RPMI8226 (cell line): Measurements from ENCODE around the gene CD2BP2.

Experiments used
- DNase-seq: peaks from one replicate; pipeline ENCODE4 v3.0.0-alpha.2; 2015

The CD2BP2 gene

DNA sequence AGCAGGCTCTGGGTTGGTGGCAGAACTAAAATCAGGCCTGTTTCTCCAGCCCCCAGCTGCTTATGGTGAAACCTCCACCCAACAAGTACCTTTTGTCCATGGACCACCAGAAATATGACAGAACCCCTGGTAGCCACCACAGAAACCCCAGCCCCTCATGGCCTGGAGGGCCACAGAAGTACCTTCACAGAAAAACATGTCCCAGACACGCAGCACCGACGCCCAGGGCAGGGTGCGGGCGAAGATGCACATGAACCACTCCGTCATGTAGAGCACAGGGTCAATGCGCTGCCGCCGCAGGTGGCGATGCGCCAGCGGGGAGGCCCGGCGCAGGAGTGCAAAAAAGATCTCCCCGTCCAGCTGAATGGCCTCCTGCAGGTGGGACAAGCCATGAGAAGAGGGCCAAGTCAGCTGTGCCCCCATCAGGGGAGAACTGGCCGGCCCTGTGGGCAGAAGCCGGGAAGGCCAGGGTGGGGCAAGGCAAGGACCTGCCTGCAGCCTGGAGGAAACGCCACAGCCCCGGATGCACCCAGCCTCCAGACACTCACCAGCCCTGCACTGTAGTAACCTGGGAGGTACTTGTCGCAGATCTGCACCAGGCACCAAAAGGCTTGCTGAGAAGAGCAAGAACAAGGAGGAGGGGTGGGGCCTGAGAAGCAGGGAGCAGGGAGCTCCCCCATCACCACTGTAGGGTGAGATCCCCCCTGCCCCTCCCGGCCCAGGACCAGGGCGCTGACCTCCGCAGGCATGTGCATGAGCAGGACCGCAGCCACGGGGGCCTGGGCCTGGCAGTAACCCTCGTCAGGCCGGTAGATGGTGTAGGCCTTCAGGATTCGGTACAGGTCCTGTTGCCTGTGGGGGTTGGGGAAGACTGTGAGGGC is 4.1 kb upstream of the CD2BP2 start:
- no peak for DNase-seq

GRCh38 chr16:30358577-30358936 is 3.4 kb upstream of the CD2BP2 start:
- no peak for DNase-seq

GRCh38 chr16:30357715-30358576 is 2.8 kb upstream of the CD2BP2 start:
- no peak for DNase-seq

GRCh38 chr16:30357085-30357714 is 2.1 kb upstream of the CD2BP2 start:
- DNase-seq: no peak

- peak; percentile 72 for DNase-seq
Measured at GRCh38 chr16:30356401-30357084, 1.4 kb upstream of the CD2BP2 start.

- no peak for DNase-seq
Measured at GRCh38 chr16:30355954-30356308, 823 bp upstream of the CD2BP2 start.

DNA sequence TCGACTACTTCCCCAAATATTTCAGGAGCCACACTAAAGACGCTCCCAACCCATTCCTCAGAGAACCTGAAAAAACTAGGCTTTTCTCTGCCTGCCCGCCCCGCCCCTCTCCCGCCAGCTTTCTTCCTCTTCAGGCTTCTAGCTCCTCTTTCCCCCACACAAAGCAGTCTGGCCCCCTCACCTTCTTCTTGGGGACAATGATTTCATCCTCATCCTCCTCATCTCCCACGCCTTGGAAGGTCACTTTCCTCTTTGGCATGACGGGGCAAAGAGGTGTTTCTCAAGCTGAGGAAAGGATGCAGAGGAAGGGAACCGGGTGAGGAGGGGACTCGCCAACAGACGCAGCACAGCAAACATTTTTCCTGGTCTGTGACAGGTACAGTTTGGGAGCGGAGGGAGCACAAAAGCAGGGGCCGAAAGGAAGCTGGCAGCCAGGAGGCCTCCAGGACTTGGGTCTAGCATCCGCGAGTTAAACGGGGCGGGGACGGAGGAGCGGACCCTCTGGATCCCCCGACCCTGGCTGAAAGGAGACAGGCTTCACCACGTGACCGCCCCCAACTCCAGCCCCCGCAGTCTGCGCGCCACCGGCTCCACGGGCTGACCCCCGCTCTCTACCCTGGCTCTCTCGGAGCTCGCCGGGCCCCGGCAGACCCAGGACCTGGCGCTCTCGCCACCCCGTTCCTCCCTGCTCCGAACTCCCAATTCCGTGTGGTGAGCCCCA is 525 bp downstream of the CD2BP2 start:
- DNase-seq: no peak

GRCh38 chr16:30353438-30354129 is 1.5 kb downstream of the CD2BP2 start:
- no peak for DNase-seq

DNA sequence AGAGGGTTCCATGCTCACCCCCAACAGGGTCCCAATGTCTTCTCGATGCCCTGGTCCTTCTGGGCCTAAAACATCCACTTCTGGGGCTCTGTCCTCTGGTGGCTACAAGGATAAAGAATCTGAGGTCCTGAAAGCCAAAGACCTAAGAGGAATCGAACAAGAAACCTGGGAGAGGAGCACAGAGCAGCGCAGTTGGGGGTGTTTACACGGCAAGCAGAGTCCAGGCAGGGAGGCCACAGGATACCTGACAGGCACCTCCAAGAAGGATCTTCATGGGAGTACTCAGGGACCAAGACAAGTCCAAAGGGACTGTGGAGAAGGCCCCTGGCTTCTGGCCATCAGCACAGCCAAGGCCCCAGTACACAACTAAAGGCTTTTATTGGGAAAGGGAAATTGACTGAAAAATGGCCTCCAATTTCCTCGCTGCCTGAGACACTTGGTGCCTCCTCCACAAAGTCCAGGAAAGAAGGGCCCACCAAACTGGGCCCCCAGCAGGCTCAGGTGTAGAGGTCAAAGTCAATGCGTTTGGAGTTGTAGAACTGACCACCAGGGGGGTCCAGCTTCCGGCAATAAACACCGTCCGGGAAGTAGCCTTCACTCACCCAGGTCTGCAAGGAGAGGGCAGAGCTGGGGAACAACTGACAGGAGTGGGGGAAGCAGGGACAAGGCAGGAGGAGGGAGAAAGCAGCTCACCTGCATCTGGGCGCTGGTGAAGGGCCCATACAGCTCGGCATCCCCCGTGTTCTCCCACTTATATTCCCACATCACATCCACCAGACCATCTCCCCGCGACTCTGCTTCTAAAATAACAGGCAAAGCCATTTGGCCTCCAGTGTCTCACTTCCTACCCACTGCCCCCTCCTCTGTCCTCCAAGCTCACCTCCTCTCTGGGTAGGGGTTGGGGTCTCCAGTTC is 2.4 kb downstream of the CD2BP2 start:
- no peak for DNase-seq

DNA sequence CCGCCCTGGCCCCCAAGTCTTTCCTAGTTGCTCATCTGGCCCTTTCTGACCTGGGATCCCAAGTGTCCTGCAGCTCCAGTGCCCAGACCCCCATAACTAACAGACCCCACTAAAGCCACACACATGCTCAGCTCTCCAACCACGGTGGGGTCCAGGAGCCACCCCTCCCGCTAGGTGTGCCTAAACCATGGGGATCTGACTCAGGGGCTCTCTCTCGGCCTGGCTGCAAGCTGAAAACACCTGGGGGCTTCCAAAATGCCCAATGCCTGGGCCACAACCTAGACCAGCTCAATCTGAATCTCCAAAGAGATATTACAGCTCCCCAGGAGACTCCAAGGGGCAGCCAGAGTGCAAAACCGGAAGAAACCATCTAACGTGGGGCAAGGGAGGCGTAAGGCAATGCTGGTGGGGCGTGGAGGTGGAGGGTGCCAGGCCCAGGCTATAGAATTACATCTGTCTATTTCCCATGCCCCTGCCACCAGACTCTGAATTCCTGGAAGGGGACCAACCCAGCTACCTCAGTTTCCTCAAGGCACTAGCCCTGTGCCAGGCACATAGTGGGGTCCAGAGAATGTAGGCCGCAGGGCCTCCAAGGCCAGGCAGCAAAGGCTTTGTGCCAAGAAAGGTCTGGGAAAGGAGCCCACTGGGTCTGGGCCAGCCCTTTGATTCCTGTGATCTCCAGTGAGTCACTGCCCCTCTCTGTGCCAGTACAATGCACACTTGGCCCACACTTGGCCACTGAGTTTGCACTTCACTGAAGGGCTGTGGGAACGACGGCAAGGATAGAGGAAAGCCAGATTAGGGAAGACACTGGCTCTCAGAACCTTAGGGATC is 3.3 kb downstream of the CD2BP2 start:
- no peak for DNase-seq

- DNase-seq: no peak
Measured at GRCh38 chr16:30351001-30351441, 4.1 kb downstream of the CD2BP2 start.

DNA sequence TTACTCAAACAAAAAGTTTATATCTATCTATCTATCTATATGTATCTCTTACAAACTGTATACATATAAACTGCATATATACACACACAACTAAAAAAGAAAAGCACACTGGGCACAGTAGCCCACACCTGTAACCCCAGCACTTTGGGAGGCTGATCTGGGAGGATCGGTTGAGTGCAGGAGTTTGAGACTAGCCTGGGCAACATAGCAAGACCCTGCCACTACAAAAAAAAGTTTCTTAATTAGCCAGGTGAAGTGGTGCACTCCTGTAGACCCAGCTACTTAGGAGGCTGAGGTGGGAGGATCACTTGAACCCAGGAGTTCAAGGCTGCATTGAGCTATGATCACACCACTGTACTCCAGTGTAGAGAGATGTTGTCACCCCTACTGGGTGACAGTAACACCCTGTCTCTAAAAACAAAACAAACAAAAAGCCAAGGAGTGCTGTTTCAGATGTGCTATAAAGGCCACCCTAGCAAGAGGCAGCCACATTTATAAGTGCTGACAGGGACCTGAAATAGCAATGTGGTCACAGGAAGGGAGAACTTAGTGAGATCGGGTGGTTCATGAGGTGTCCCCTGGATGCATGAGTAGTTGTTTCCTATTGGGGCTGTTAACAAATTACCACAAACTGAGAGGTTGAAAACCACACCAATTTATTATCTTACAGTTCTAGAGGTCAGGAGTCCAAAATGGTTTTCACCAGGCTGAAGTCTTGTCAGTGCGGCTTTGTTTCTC is 4.8 kb downstream of the CD2BP2 start:
- no peak for DNase-seq

DNA sequence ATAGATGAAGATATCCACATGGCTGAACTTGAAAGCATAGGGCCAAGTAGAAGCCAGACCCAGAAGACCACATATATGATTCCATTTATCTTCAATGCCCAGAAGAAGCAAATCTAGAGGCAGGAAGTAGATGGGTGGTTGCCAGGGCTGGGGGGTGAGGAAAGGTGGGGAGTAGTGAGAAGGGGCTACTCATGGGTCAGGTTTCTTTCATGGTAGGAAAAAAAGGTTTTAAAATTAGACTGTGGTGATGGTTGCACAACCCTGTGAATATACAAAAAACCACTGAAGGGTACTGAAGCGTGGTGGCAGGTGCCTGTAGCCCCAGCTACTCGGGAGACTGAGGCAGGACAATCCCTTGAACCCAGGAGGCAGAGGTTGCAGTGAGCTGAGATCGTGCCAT is 5.4 kb downstream of the CD2BP2 start:
- DNase-seq: no peak

- no peak for DNase-seq
Measured at GRCh38 chr16:30348929-30349328, 6.2 kb downstream of the CD2BP2 start.

GRCh38 chr16:30348113-30348512 is 7.0 kb downstream of the CD2BP2 start:
- no peak for DNase-seq

DNA sequence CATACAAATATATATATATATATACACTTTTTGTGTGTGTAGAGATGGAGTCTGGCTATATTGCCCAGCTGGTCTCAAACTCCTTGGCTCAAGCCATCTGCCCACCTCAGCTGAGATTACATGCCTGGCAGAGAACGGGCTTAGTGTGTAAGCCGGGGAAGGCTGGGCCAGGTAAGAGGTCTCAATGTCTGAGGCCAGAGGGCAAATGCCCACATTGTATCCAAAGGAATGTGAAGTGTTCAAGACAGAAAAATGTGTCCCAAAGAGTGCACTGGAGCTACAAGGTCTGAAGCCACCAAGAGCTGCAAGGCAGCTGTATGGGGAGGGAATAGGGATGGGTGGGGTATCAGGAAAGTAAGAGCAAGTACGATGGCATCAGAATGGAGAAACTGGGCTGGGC is 8.8 kb downstream of the CD2BP2 start:
- DNase-seq: no peak

GRCh38 chr16:30343491-30343820 is 11.7 kb downstream of the CD2BP2 start:
- peak; percentile 80 for DNase-seq

- DNase-seq: no peak
Measured at GRCh38 chr16:30342751-30343490, 12.2 kb downstream of the CD2BP2 start.
